Measurements from ENCODE around the gene CHCHD1.
"Not testable (repeated sequence)": the region's sequence is repeated elsewhere in the genome, so short reads cannot be mapped to it uniquely, and the experiment has no call there.

The CHCHD1 gene

GRCh38 chr10:73809061-73809818 lies 27.4 kb downstream of the CHCHD1 start:
- DNase-seq (ENCODE audit: extremely low read depth in 1 of 2, low read depth in 1 of 2) = no peak

- DNase-seq (ENCODE audit: extremely low read depth in 1 of 2, low read depth in 1 of 2) = no peak
Measured at GRCh38 chr10:73810358-73810734, 28.5 kb downstream of the CHCHD1 start.

- peak in 1 of 2 donors; percentile 25 for DNase-seq (ENCODE audit: extremely low read depth in 1 of 2, low read depth in 1 of 2)
Measured at GRCh38 chr10:73810735-73811465, 29.1 kb downstream of the CHCHD1 start.

GRCh38 chr10:73812657-73813056 lies 30.8 kb downstream of the CHCHD1 start:
- DNase-seq (ENCODE audit: extremely low read depth in 1 of 2, low read depth in 1 of 2) = no peak

GRCh38 chr10:73813333-73813732 lies 31.5 kb downstream of the CHCHD1 start:
- DNase-seq (ENCODE audit: extremely low read depth in 1 of 2, low read depth in 1 of 2) = no peak

GRCh38 chr10:73814276-73814895 lies 32.5 kb downstream of the CHCHD1 start:
- no peak for DNase-seq (ENCODE audit: extremely low read depth in 1 of 2, low read depth in 1 of 2)

GRCh38 chr10:73814896-73815718 lies 33.3 kb downstream of the CHCHD1 start:
- no peak for DNase-seq (ENCODE audit: extremely low read depth in 1 of 2, low read depth in 1 of 2)

GRCh38 chr10:73815719-73816030 lies 33.8 kb downstream of the CHCHD1 start:
- no peak for DNase-seq (ENCODE audit: extremely low read depth in 1 of 2, low read depth in 1 of 2)

GRCh38 chr10:73816917-73817729 lies 35.3 kb downstream of the CHCHD1 start:
- DNase-seq (ENCODE audit: extremely low read depth in 1 of 2, low read depth in 1 of 2) = no peak

GRCh38 chr10:73817826-73818225 lies 36.0 kb downstream of the CHCHD1 start:
- no peak for DNase-seq (ENCODE audit: extremely low read depth in 1 of 2, low read depth in 1 of 2)

GRCh38 chr10:73818402-73818801 lies 36.6 kb downstream of the CHCHD1 start:
- no peak for DNase-seq (ENCODE audit: extremely low read depth in 1 of 2, low read depth in 1 of 2)

GRCh38 chr10:73819081-73819480 lies 37.2 kb downstream of the CHCHD1 start:
- DNase-seq (ENCODE audit: extremely low read depth in 1 of 2, low read depth in 1 of 2) = no peak

GRCh38 chr10:73819513-73820093 lies 37.8 kb downstream of the CHCHD1 start:
- no peak for DNase-seq (ENCODE audit: extremely low read depth in 1 of 2, low read depth in 1 of 2)

GRCh38 chr10:73823391-73823790 lies 41.5 kb downstream of the CHCHD1 start:
- DNase-seq (ENCODE audit: extremely low read depth in 1 of 2, low read depth in 1 of 2) = no peak

GRCh38 chr10:73824146-73824725 lies 42.4 kb downstream of the CHCHD1 start:
- DNase-seq (ENCODE audit: extremely low read depth in 1 of 2, low read depth in 1 of 2) = no peak

GRCh38 chr10:73827346-73828089 lies 45.7 kb downstream of the CHCHD1 start:
- DNase-seq (ENCODE audit: extremely low read depth in 1 of 2, low read depth in 1 of 2) = no peak

GRCh38 chr10:73828161-73828560 lies 46.3 kb downstream of the CHCHD1 start:
- no peak for DNase-seq (ENCODE audit: extremely low read depth in 1 of 2, low read depth in 1 of 2)

- not testable (repeated sequence) for DNase-seq (ENCODE audit: extremely low read depth in 1 of 2, low read depth in 1 of 2)
Measured at GRCh38 chr10:73829090-73829489, 47.2 kb downstream of the CHCHD1 start.

All from activated CD8-positive, alpha-beta memory T cell treated with anti-CD3 and anti-CD28 coated beads for 1 hour (primary cell).